GM23338 (cell line): ENCODE results near the gene PHLDA3. TPM values are rescaled to one million over a fixed set of nuclear protein-coding genes. Genes with fewer than 3 reads are reported as not detected.

ENCODE experiments used
- ATAC-seq: fragments of 200-7000 bp; cut with Tn5 transposase; 3 replicates; pipeline ENCODE4 v1.9.1; 2020
- DNase-seq: peaks from one replicate; pipeline ENCODE4 v3.0.0-alpha.2; 2015; ENCODE audit warnings: low spot score
- H2AFZ ChIP-seq: fragments of 200-600 bp; sonication (generic); 2 replicates; pipeline ENCODE4 v1.8.0; 2016; ENCODE audit warnings: antibody characterized with exemption, mild to moderate bottlenecking, moderate library complexity
- H3F3A ChIP-seq: fragments of 200-600 bp; sonication (generic); replicated peaks from 2 replicates; pipeline ENCODE4 v1.8.0; 2017; ENCODE audit warnings: antibody characterized with exemption, mixed run types, low read depth
- H3K27ac ChIP-seq: fragments of 200-600 bp; sonication (generic); 2 replicates; pipeline ENCODE4 v1.6.1; 2016; ENCODE audit warnings: low read depth
- H3K27me3 ChIP-seq: fragments of 200-600 bp; sonication (generic); 2 replicates; pipeline ENCODE4 v1.8.0; 2016; ENCODE audit warnings: mild to moderate bottlenecking, mixed run types, moderate library complexity; ENCODE audit not compliant: insufficient read depth
- H3K36me3 ChIP-seq: fragments of 200-600 bp; sonication (generic); 2 replicates; pipeline ENCODE4 v1.8.0; 2016; ENCODE audit warnings: mild to moderate bottlenecking; ENCODE audit not compliant: insufficient read depth
- H3K4me1 ChIP-seq: fragments of 200-600 bp; sonication (generic); 2 replicates; pipeline ENCODE4 v1.8.0; 2016; ENCODE audit warnings: mild to moderate bottlenecking, moderate library complexity; ENCODE audit not compliant: insufficient read depth
- H3K4me2 ChIP-seq: fragments of 200-600 bp; sonication (generic); 2 replicates; pipeline ENCODE4 v1.7.1; 2017; ENCODE audit warnings: mixed run types
- H3K4me3 ChIP-seq: fragments of 200-600 bp; sonication (generic); 2 replicates; pipeline ENCODE4 v1.6.1; 2016; ENCODE audit warnings: mixed run types
- H3K79me2 ChIP-seq: fragments of 200-600 bp; sonication (generic); replicated peaks from 2 replicates; pipeline ENCODE4 v1.8.0; 2017; ENCODE audit warnings: mild to moderate bottlenecking; ENCODE audit not compliant: insufficient read depth
- H3K9me2 ChIP-seq: fragments of 200-600 bp; sonication (generic); 2 replicates; pipeline ENCODE4 v1.8.0; 2017; ENCODE audit not compliant: insufficient read depth
- H4K20me1 ChIP-seq: fragments of 200-600 bp; sonication (generic); replicated peaks from 2 replicates; pipeline ENCODE4 v1.8.0; 2017; ENCODE audit warnings: mild to moderate bottlenecking; ENCODE audit not compliant: insufficient read depth
- H3K27ac Mint-ChIP-seq: 2 replicates; pipeline ENCODE4 v1.8.0; 2020; ENCODE audit warnings: inconsistent platforms, mild to moderate bottlenecking, moderate library complexity, mixed read lengths
- H3K27me3 Mint-ChIP-seq: 3 replicates; pipeline ENCODE4 v1.8.0; 2022; ENCODE audit warnings: low read depth, mild to moderate bottlenecking, moderate library complexity, mixed read lengths, inconsistent platforms; ENCODE audit not compliant: insufficient read depth, poor library complexity
- H3K36me3 Mint-ChIP-seq: 3 replicates; pipeline ENCODE4 v1.8.0; 2021; ENCODE audit warnings: low read depth, mild to moderate bottlenecking, inconsistent platforms, moderate library complexity, mixed read lengths
- H3K4me1 Mint-ChIP-seq: 3 replicates; pipeline ENCODE4 v1.8.0; 2020; ENCODE audit warnings: mild to moderate bottlenecking, inconsistent platforms, mixed read lengths
- H3K4me3 Mint-ChIP-seq: 3 replicates; pipeline ENCODE4 v1.8.0; 2021; ENCODE audit warnings: moderate library complexity, mild to moderate bottlenecking, inconsistent platforms, mixed read lengths
- H3K9me3 Mint-ChIP-seq: 3 replicates; pipeline ENCODE4 v1.8.0; 2020; ENCODE audit warnings: moderate library complexity, mild to moderate bottlenecking, inconsistent platforms, mixed read lengths
- CREB1 ChIP-seq: fragments of 250-450 bp; sonication (Bioruptor Pico); IDR thresholded peaks from 2 replicates; pipeline ENCODE4 v1.5.0; 2020; ENCODE audit warnings: low read depth, mild to moderate bottlenecking, moderate library complexity
- EZH2 ChIP-seq: fragments of 200-600 bp; sonication (generic); IDR thresholded peaks from one replicate; pipeline ENCODE4 v1.8.0; 2017; ENCODE audit warnings: antibody characterized with exemption, mild to moderate bottlenecking, low read depth; ENCODE audit not compliant: unreplicated experiment
- EZH2phosphoT487 ChIP-seq: fragments of 200-600 bp; sonication (generic); IDR thresholded peaks from one replicate; pipeline ENCODE4 v1.8.1; 2018; ENCODE audit warnings: antibody characterized with exemption; ENCODE audit not compliant: unreplicated experiment
- JUNB ChIP-seq: IDR thresholded peaks from one replicate; pipeline ENCODE4 v1.6.1; 2016; ENCODE audit warnings: antibody characterized with exemption; ENCODE audit not compliant: unreplicated experiment
- NANOG ChIP-seq: IDR thresholded peaks from 2 replicates; pipeline ENCODE4 v1.6.1; 2016; ENCODE audit warnings: antibody characterized with exemption, borderline replicate concordance
- POLR2AphosphoS5 ChIP-seq: IDR thresholded peaks from 2 replicates; pipeline ENCODE4 v1.6.1; 2016; ENCODE audit warnings: antibody characterized with exemption, low read depth
- STAT1 ChIP-seq: IDR thresholded peaks from one replicate; pipeline ENCODE4 v1.6.1; 2016; ENCODE audit warnings: antibody characterized with exemption; ENCODE audit not compliant: unreplicated experiment
- ZNF114 ChIP-seq: fragments of 250-450 bp; sonication (Bioruptor Pico); IDR thresholded peaks from 2 replicates; pipeline ENCODE4 v1.5.0; 2020; ENCODE audit warnings: mild to moderate bottlenecking, moderate library complexity
- ZNF331 ChIP-seq: fragments of 250-450 bp; sonication (Bioruptor Pico); IDR thresholded peaks from 2 replicates; pipeline ENCODE4 v1.5.0; 2020; ENCODE audit warnings: low read depth, mild to moderate bottlenecking, moderate library complexity
- polyA plus RNA-seq: library from polyadenylated mRNA; unstranded; fragments of >200 nt; fragmentation: Nextera tagmentation; extraction: Ambion mirVana; gene quantifications from 2 replicates; pipeline ENCODE4 v1.2.1, GENCODE V29; 2016
- total RNA-seq: library from RNA; depleted of rRNA; stranded (reverse); fragments of >200 nt; shearing (Covaris generic); gene quantifications from 2 replicates; pipeline ENCODE4 v1.2.3, GENCODE V29; 2014
- TF ChIP-seq, protein P1 (sequence below): IDR thresholded peaks from one replicate; pipeline ENCODE4 v1.6.1; 2018; ENCODE audit warnings: antibody characterized with exemption; ENCODE audit not compliant: unreplicated experiment
- TF ChIP-seq, protein P2 (sequence below): IDR thresholded peaks from 2 replicates; pipeline ENCODE4 v1.6.1; 2016; ENCODE audit warnings: antibody characterized with exemption
- TF ChIP-seq, protein P3 (sequence below), 2 experiments: fragments of 200-600 bp in 1 of 2; sonication (generic) in 1 of 2; conservative IDR thresholded peaks; 2 replicates each; pipeline versions ENCODE4 v1.5.1 to v1.6.1; 2016 to 2017; ENCODE audit warnings: antibody characterized with exemption in 2 of 2, low read depth in 2 of 2, mild to moderate bottlenecking in 2 of 2, moderate library complexity in 1 of 2

Gene PHLDA3
- total and polyA plus RNA-seq, 2 experiments from 2014 or later = 37.5 to 87.4 TPM

DNA sequence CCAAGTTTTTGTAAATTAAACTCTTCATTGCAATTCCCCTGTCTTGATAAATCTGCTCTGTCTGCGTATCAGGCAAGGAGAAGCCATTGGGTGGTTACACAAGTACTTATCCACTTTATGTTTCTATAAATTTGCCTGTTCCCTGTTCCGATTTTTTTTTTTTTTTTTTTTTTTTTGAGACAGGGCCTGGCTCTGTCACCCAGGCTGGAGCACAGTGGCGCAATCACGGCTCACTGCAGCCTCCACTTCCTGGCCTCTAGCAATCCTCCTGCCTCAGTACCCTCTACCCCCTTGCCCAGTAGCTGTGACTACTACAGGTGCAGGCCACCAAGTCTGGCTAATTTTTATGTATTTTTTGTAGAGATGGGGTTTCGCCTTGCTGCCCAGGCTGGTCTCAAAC, 49.1 kb upstream of the PHLDA3 start:
- ATAC-seq (no peak), DNase-seq (no peak)
- no peak for TF ChIP-seq POLR2AphosphoS5
- TF ChIP-seq NANOG = no peak
- TF ChIP-seq, protein P1, sequence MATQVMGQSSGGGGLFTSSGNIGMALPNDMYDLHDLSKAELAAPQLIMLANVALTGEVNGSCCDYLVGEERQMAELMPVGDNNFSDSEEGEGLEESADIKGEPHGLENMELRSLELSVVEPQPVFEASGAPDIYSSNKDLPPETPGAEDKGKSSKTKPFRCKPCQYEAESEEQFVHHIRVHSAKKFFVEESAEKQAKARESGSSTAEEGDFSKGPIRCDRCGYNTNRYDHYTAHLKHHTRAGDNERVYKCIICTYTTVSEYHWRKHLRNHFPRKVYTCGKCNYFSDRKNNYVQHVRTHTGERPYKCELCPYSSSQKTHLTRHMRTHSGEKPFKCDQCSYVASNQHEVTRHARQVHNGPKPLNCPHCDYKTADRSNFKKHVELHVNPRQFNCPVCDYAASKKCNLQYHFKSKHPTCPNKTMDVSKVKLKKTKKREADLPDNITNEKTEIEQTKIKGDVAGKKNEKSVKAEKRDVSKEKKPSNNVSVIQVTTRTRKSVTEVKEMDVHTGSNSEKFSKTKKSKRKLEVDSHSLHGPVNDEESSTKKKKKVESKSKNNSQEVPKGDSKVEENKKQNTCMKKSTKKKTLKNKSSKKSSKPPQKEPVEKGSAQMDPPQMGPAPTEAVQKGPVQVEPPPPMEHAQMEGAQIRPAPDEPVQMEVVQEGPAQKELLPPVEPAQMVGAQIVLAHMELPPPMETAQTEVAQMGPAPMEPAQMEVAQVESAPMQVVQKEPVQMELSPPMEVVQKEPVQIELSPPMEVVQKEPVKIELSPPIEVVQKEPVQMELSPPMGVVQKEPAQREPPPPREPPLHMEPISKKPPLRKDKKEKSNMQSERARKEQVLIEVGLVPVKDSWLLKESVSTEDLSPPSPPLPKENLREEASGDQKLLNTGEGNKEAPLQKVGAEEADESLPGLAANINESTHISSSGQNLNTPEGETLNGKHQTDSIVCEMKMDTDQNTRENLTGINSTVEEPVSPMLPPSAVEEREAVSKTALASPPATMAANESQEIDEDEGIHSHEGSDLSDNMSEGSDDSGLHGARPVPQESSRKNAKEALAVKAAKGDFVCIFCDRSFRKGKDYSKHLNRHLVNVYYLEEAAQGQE = no peak
- TF ChIP-seq ZNF114 (CRISPR knock-in tag) = no peak
- TF ChIP-seq, protein P2, sequence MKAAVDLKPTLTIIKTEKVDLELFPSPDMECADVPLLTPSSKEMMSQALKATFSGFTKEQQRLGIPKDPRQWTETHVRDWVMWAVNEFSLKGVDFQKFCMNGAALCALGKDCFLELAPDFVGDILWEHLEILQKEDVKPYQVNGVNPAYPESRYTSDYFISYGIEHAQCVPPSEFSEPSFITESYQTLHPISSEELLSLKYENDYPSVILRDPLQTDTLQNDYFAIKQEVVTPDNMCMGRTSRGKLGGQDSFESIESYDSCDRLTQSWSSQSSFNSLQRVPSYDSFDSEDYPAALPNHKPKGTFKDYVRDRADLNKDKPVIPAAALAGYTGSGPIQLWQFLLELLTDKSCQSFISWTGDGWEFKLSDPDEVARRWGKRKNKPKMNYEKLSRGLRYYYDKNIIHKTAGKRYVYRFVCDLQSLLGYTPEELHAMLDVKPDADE = no peak
- TF ChIP-seq CREB1 = no peak
- Histone ChIP-seq H3K4me3 (no peak overlapping the region), H3K9me2 (peaks cover 12% of the 10 kb centered on the region), H3K79me2 (no peaks in the 10 kb centered on the region), H3K4me1 (peaks cover 4% of the 10 kb centered on the region; the same call in 1 of the 2 replicates), H4K20me1 (no peaks in the 10 kb centered on the region), H3K36me3 (no peaks in the 10 kb centered on the region), H3F3A (no peaks in the 10 kb centered on the region), H2AFZ (no peak overlapping the region), H3K27me3 (no peaks in the 10 kb centered on the region), H3K27ac (no peak overlapping the region), H3K4me2 (no peak overlapping the region)
- H3K9me3 Mint-ChIP-seq = no peaks in the 10 kb centered on the region
- peaks cover 15% of the 10 kb centered on the region for H3K4me1 Mint-ChIP-seq
- H3K36me3 Mint-ChIP-seq = no peaks in the 10 kb centered on the region
- H3K4me3 Mint-ChIP-seq = no peak overlapping the region
- H3K27ac Mint-ChIP-seq = no peak overlapping the region
- peaks cover 4% of the 10 kb centered on the region for H3K27me3 Mint-ChIP-seq

DNA sequence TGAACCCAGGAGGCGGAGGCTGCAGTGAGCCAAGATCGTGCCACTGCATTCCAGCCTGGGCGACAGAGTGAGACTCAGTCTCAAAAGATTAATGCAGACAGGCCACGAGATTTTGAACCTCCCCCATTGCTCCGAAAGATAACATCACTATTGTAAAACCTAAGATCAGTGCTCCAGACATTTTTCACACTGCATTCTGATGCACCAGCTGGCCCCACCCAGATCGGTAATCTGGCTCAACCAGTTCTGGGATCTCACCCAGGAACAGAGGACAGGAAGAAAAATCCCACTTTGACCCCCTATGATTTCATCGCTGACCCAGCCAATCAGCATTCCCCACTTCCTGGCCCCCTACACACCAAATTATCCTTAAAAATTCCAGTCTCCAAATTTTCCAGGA, 48.6 kb upstream of the PHLDA3 start:
- Mint-ChIP-seq H3K27ac (no peak overlapping the region), H3K27me3 (peaks cover 4% of the 10 kb centered on the region), H3K36me3 (no peaks in the 10 kb centered on the region), H3K9me3 (no peaks in the 10 kb centered on the region), H3K4me1 (peaks cover 16% of the 10 kb centered on the region), H3K4me3 (no peak overlapping the region)
- DNase-seq = no peak
- Histone ChIP-seq H3K4me2 (no peak overlapping the region), H3K79me2 (no peaks in the 10 kb centered on the region), H3K36me3 (no peaks in the 10 kb centered on the region), H3K9me2 (peaks cover 12% of the 10 kb centered on the region), H3K27me3 (no peaks in the 10 kb centered on the region), H3K27ac (no peak overlapping the region), H3K4me3 (no peak overlapping the region), H3K4me1 (peaks cover 4% of the 10 kb centered on the region; the same call in 1 of the 2 replicates), H4K20me1 (no peaks in the 10 kb centered on the region), H2AFZ (no peak overlapping the region), H3F3A (no peaks in the 10 kb centered on the region)
- ATAC-seq = no peak
- TF ChIP-seq, protein P1 = no peak
- TF ChIP-seq, protein P2 = no peak
- TF ChIP-seq ZNF114 (CRISPR knock-in tag) (no peak), EZH2 (no peak), JUNB (no peak), NANOG (no peak), CREB1 (no peak), ZNF331 (CRISPR knock-in tag) (no peak), EZH2phosphoT487 (no peak), POLR2AphosphoS5 (no peak), STAT1 (no peak)
- TF ChIP-seq, protein P3, sequence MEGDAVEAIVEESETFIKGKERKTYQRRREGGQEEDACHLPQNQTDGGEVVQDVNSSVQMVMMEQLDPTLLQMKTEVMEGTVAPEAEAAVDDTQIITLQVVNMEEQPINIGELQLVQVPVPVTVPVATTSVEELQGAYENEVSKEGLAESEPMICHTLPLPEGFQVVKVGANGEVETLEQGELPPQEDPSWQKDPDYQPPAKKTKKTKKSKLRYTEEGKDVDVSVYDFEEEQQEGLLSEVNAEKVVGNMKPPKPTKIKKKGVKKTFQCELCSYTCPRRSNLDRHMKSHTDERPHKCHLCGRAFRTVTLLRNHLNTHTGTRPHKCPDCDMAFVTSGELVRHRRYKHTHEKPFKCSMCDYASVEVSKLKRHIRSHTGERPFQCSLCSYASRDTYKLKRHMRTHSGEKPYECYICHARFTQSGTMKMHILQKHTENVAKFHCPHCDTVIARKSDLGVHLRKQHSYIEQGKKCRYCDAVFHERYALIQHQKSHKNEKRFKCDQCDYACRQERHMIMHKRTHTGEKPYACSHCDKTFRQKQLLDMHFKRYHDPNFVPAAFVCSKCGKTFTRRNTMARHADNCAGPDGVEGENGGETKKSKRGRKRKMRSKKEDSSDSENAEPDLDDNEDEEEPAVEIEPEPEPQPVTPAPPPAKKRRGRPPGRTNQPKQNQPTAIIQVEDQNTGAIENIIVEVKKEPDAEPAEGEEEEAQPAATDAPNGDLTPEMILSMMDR (conservative IDR thresholded peaks at IDR 0.05; ENCODE audit: low read depth in 2 of 2) = no peak
